Neural cell (in vitro differentiated cells): ENCODE results near the gene RIN3.

ENCODE experiments used
- EP300 ChIP-seq: fragments of 450-650 bp; conservative IDR thresholded peaks from 2 replicates; pipeline ENCODE4 v1.6.1; 2014; ENCODE audit warnings: antibody characterized with exemption, mild to moderate bottlenecking, moderate library complexity; ENCODE audit not compliant: poor library complexity, severe bottlenecking
- EZH2 ChIP-seq: fragments of 200-600, 300-800 bp; shearing (Covaris generic), sonication (generic); IDR thresholded peaks from 2 replicates; pipeline ENCODE4 v1.6.1; 2014; ENCODE audit warnings: antibody characterized with exemption, low read length, borderline replicate concordance, mild to moderate bottlenecking; ENCODE audit not compliant: insufficient read depth, poor library complexity, severe bottlenecking
- MXI1 ChIP-seq: fragments of 450-650 bp; conservative IDR thresholded peaks from 2 replicates; pipeline ENCODE4 v1.6.1; 2014; ENCODE audit warnings: antibody characterized with exemption, mild to moderate bottlenecking; ENCODE audit not compliant: poor library complexity, severe bottlenecking
- POLR2AphosphoS5 ChIP-seq: IDR thresholded peaks from 2 replicates; pipeline ENCODE4 v1.6.1; 2012
- RAD21 ChIP-seq: fragments of 450-650 bp; conservative IDR thresholded peaks from 2 replicates; pipeline ENCODE4 v1.6.1; 2014; ENCODE audit warnings: antibody characterized with exemption, mild to moderate bottlenecking, moderate library complexity
- SMC3 ChIP-seq: fragments of 450-650 bp; conservative IDR thresholded peaks from 2 replicates; pipeline ENCODE4 v1.6.1; 2014; ENCODE audit warnings: antibody characterized with exemption, mild to moderate bottlenecking, moderate library complexity; ENCODE audit not compliant: poor library complexity
- TAF1 ChIP-seq: IDR thresholded peaks from 2 replicates; pipeline ENCODE4 v1.6.1; 2012; ENCODE audit warnings: low read depth
- TF ChIP-seq, protein P1 (sequence below): fragments of 450-650 bp; IDR thresholded peaks from 2 replicates; pipeline ENCODE4 v1.5.1; 2014; ENCODE audit warnings: antibody characterized with exemption, mild to moderate bottlenecking, moderate library complexity; ENCODE audit not compliant: poor library complexity, severe bottlenecking
- TF ChIP-seq, protein P2 (sequence below): IDR thresholded peaks from 2 replicates; pipeline ENCODE4 v1.6.1; 2012; ENCODE audit warnings: borderline replicate concordance

DNA sequence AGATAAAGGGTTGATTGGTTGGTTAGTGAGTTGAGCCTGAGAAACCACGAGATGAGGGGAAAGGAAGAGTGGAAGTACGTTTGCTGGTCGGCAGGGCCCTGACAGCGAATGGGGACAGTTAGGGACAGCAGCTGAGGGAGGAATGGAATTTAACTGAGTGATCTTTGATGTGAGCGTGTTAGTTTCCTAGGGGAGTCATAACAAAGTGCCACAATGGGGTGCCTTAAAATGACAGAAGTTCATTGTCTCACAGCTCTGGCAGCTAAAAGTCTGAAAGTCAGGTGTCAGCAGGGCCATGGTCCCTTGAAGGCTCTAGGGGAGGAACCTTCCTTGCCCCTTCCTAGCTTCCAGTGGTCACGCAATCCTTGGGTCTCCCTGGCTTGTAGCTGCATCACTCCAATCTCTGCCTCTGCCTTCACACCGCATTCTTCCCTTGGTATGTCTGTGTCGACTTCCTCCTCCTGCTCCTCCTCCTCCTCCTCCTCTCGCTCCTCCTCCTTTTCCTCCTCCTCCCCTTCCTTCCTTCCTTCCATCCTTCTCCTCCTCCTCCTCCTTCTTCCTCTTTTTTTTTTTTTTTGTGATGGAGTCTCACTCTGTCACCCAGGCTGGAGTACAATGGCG lies 26.0 kb upstream of the RIN3 start:
- TF ChIP-seq, protein P1, sequence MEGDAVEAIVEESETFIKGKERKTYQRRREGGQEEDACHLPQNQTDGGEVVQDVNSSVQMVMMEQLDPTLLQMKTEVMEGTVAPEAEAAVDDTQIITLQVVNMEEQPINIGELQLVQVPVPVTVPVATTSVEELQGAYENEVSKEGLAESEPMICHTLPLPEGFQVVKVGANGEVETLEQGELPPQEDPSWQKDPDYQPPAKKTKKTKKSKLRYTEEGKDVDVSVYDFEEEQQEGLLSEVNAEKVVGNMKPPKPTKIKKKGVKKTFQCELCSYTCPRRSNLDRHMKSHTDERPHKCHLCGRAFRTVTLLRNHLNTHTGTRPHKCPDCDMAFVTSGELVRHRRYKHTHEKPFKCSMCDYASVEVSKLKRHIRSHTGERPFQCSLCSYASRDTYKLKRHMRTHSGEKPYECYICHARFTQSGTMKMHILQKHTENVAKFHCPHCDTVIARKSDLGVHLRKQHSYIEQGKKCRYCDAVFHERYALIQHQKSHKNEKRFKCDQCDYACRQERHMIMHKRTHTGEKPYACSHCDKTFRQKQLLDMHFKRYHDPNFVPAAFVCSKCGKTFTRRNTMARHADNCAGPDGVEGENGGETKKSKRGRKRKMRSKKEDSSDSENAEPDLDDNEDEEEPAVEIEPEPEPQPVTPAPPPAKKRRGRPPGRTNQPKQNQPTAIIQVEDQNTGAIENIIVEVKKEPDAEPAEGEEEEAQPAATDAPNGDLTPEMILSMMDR, result no peak
- no peak for TF ChIP-seq TAF1
- TF ChIP-seq EZH2, result no peak
- TF ChIP-seq POLR2AphosphoS5, result no peak
- TF ChIP-seq MXI1, result no peak
- TF ChIP-seq RAD21, result no peak
- no peak for TF ChIP-seq SMC3
- TF ChIP-seq, protein P2, sequence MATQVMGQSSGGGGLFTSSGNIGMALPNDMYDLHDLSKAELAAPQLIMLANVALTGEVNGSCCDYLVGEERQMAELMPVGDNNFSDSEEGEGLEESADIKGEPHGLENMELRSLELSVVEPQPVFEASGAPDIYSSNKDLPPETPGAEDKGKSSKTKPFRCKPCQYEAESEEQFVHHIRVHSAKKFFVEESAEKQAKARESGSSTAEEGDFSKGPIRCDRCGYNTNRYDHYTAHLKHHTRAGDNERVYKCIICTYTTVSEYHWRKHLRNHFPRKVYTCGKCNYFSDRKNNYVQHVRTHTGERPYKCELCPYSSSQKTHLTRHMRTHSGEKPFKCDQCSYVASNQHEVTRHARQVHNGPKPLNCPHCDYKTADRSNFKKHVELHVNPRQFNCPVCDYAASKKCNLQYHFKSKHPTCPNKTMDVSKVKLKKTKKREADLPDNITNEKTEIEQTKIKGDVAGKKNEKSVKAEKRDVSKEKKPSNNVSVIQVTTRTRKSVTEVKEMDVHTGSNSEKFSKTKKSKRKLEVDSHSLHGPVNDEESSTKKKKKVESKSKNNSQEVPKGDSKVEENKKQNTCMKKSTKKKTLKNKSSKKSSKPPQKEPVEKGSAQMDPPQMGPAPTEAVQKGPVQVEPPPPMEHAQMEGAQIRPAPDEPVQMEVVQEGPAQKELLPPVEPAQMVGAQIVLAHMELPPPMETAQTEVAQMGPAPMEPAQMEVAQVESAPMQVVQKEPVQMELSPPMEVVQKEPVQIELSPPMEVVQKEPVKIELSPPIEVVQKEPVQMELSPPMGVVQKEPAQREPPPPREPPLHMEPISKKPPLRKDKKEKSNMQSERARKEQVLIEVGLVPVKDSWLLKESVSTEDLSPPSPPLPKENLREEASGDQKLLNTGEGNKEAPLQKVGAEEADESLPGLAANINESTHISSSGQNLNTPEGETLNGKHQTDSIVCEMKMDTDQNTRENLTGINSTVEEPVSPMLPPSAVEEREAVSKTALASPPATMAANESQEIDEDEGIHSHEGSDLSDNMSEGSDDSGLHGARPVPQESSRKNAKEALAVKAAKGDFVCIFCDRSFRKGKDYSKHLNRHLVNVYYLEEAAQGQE, result no peak
- TF ChIP-seq EP300, result no peak
